Small intestine (tissue), 7 donors: ENCODE results near the gene SEMA4B. TPM values are rescaled to one million over a fixed set of nuclear protein-coding genes. Genes with fewer than 3 reads are reported as not detected.
"Not testable (repeated sequence)": the region's sequence is repeated elsewhere in the genome, so short reads cannot be mapped to it uniquely, and the experiment has no call there.

ENCODE experiments used
- DNase-seq, 2 donors: peaks; one replicate each; pipeline versions ENCODE4 v3.0.0 to v3.0.0-alpha.2; 2013
- FAIRE-seq: peaks from 2 replicates; lab custom pipeline; 2012; peaks lifted over from hg19 to GRCh38; lab: Jason Lieb, UNC
- H3K27ac ChIP-seq, 3 donors: one replicate each; pipeline ENCODE4 v1.5.1; 2013; ENCODE audit warnings: low read length in 2 of 3, mild to moderate bottlenecking in 2 of 3, control low read depth in 1 of 3, inconsistent platforms in 1 of 3, low read depth in 1 of 3, moderate library complexity in 1 of 3
- H3K27me3 ChIP-seq, 3 donors: one replicate each; pipeline ENCODE4 v1.6.1; 2013; ENCODE audit warnings: low read length in 3 of 3, inconsistent platforms in 1 of 3; ENCODE audit not compliant: control insufficient read depth in 3 of 3, insufficient read depth in 3 of 3
- H3K36me3 ChIP-seq, 3 donors: one replicate each; pipeline ENCODE4 v1.6.1; 2013; ENCODE audit warnings: low read length in 3 of 3, inconsistent platforms in 1 of 3, low read depth in 1 of 3, mild to moderate bottlenecking in 1 of 3, moderate library complexity in 1 of 3; ENCODE audit not compliant: control insufficient read depth in 3 of 3, insufficient read depth in 2 of 3
- H3K4me1 ChIP-seq, 3 donors: one replicate each; pipeline ENCODE4 v1.6.1; 2013; ENCODE audit warnings: low read length in 2 of 3, inconsistent platforms in 1 of 3, low read depth in 1 of 3, mild to moderate bottlenecking in 1 of 3, moderate library complexity in 1 of 3; ENCODE audit not compliant: control insufficient read depth in 3 of 3, insufficient read depth in 2 of 3
- H3K4me3 ChIP-seq, 3 donors: one replicate each; pipeline ENCODE4 v1.5.1; 2013; ENCODE audit warnings: low read length in 3 of 3, control low read depth in 1 of 3, inconsistent platforms in 1 of 3, low read depth in 1 of 3, mild to moderate bottlenecking in 1 of 3, moderate library complexity in 1 of 3
- H3K9me3 ChIP-seq, 2 donors: one replicate each; pipeline ENCODE4 v1.6.1; 2013; ENCODE audit warnings: low read depth in 1 of 2, low read length in 1 of 2; ENCODE audit not compliant: control insufficient read depth in 2 of 2, insufficient read depth in 1 of 2
- WGBS, 3 donors: extraction: QIAGEN DNeasy Blood & Tissue Kit; methylation state at CpG; one replicate each; pipeline ENCODE4 v1.1.7; 2013; 5-methylcytosine and 5-hydroxymethylcytosine counted together
- polyA plus RNA-seq, 4 donors: library from polyadenylated mRNA; stranded (reverse) in 3 of 4; unstranded in 1 of 4; fragments of 200-250 nt in 3 of 4; fragments of 120-200 nt in 1 of 4; gene quantifications; one replicate each; pipeline versions ENCODE4 v1.2.1 to v1.2.3, GENCODE V29; 2013
- donor health status: healthy with polysubstance abuse.
- donor health status: control.
- donor health status: control.
- donor health status: Bipolar disorder and iron deficiency.
- donor health status: healthy.

The SEMA4B gene
- polyA plus RNA-seq, 4 donors = 26.2 to 47.2 (median 34.8) TPM

DNA sequence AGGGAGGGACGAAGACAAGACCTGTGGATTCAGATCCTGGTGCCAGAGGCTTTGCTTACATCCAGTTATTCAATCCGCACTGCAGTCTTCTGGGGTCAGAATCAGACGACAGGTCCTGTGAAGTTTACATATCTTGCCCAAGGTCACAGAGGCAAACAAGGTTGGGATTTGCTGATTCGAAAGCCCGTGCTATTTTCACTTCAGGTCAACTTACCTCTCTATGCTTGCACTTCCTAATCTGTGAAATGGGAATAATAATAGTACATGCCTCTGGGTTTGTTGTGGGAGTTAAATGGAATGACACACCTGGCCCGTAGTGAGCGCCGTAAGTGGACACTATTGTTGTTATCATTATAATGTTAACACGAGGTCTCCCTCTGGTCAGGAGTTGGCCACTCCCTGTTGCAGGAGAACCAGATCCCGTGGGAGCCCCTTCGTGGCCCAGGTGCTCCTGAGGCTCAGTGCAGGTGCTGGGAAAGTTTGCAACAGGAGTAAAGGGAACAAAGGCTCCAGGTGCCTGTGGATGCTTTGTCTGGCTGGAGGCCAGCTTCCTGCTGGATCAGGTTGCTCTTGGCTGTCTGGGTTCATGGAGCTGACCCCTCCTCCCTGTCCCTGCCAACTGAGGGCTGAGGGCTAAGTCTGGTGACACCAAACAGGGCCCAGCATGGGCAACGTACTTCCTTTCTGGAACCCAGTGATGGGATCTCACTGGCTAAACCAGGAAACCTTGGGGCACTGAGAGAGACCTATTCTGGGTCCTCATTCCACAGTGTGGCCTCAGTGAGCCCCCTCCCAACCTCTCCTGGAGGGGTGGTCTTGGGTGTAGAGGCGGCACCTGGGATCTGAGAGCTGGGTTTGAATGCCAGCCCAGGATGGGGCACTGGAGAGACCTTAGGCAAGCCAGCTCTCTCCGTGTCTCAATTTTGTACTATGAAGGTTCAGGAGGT, 40.1 kb upstream of the SEMA4B start:
- DNase-seq (peak; percentile 68 to 92), FAIRE-seq (no peak)
- H3K27me3 ChIP-seq = no peaks in the 10 kb centered on the region
- H3K4me3 ChIP-seq = no peak overlapping the region
- WGBS, 3 donors = 22 to 64% (median 38%) methylated on average over 14 of the region's 14 CpGs
- H3K9me3 ChIP-seq = no peaks in the 10 kb centered on the region
- H3K36me3 ChIP-seq = no peaks in the 10 kb centered on the region
- H3K27ac ChIP-seq = peak overlapping the region; percentile 65 to 91 (median 70)
- H3K4me1 ChIP-seq = peaks cover 3 to 60% (median 7%) of the 10 kb centered on the region in 3 donors

- Histone ChIP-seq H3K27me3 (no peaks in the 10 kb centered on the region), H3K9me3 (no peaks in the 10 kb centered on the region), H3K36me3 (no peaks in the 10 kb centered on the region), H3K4me1 (peaks cover 7 to 63% (median 7%) of the 10 kb centered on the region in 3 donors), H3K4me3 (no peak overlapping the region), H3K27ac (peak overlapping the region; percentile 43 to 87 (median 70))
- WGBS, 3 donors = 20 to 40% (median 28%) methylated on average over 4 of the region's 4 CpGs
- FAIRE-seq (no peak), DNase-seq (peak; percentile 77 to 86)
These were observed 39.2 kb upstream of the SEMA4B start for GRCh38 chr15:90161950-90162361.

DNA sequence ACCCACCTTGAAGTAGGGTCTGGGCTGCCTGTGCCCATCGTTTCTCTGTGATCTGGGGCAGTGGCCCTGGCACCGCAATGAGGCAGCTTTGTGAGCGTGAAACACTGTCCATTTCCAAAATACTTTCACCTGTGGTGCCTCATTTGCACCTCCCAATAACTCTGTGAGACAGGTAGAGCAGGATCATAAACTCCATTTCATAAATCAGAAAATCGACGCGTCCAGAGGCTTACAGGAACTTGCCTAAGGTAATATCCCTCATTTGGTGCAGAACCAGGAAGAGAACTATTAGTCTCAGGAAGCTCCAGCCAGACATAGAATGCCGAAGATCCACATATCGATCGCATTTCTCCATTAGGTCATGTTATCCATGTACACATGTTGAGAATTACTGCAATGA, 38.2 kb upstream of the SEMA4B start:
- Histone ChIP-seq H3K4me1 (peaks cover 7 to 61% (median 7%) of the 10 kb centered on the region in 3 donors), H3K27ac (peak overlapping the region; percentile 45 to 77 (median 70)), H3K4me3 (no peak overlapping the region), H3K27me3 (no peaks in the 10 kb centered on the region), H3K9me3 (no peaks in the 10 kb centered on the region), H3K36me3 (no peaks in the 10 kb centered on the region)
- FAIRE-seq = no peak
- 46 to 71% (median 60%) methylated on average over 9 of the region's 9 CpGs for WGBS, 3 donors
- peak in 1 of 2 donors; percentile 40 for DNase-seq

- 92 to 100% (median 92%) methylated on average over 3 of the region's 3 CpGs for WGBS, 3 donors
- DNase-seq, H3K27ac ChIP-seq, H3K36me3 ChIP-seq, H3K9me3 ChIP-seq, H3K4me3 ChIP-seq, FAIRE-seq, H3K27me3 ChIP-seq: not testable (repeated sequence)
- H3K4me1 ChIP-seq = peaks cover 7 to 48% (median 7%) of the 10 kb centered on the region in 3 donors
These were observed 36.9 kb upstream of the SEMA4B start for GRCh38 chr15:90164239-90164638.

DNA sequence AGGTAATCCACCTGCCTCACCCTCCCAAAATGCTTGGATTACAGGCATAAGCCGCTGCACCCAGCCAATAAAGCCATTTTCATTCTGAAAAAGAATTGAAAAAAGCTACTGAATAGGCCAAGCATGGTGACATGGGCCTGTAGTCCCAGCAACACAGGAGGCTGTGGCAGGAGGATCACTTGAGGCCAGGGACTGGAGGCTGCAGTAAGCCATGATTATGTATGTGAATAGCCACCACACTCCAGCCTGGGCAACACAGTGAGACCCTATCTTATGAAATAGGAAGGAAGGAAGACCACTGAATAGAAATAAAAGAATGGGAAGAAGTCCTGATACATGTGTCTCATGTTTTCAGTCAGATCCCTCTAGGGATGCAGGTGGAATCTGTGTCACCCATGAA, 36.0 kb upstream of the SEMA4B start:
- Histone ChIP-seq H3K36me3 (no peaks in the 10 kb centered on the region), H3K4me1 (peaks cover 7 to 46% (median 7%) of the 10 kb centered on the region in 3 donors), H3K27ac (peak overlapping the region; percentile 87 to 92 (median 90)), H3K9me3 (no peaks in the 10 kb centered on the region), H3K4me3 (no peak overlapping the region), H3K27me3 (no peaks in the 10 kb centered on the region)
- no peak for FAIRE-seq
- 95 to 100% (median 96%) methylated on average over 1 of the region's 1 CpG for WGBS, 3 donors
- no peak for DNase-seq

GRCh38 chr15:90165659-90166489, 35.3 kb upstream of the SEMA4B start:
- no peaks in the 10 kb centered on the region for H3K36me3 ChIP-seq
- H3K9me3 ChIP-seq = no peaks in the 10 kb centered on the region
- H3K27me3 ChIP-seq = no peaks in the 10 kb centered on the region
- H3K4me3 ChIP-seq = no peak overlapping the region
- WGBS, 3 donors = 16 to 30% (median 23%) methylated on average over 14 of the region's 14 CpGs
- no peak for FAIRE-seq
- DNase-seq = peak; percentile 95 to 97
- peak overlapping the region; percentile 87 to 92 (median 90) for H3K27ac ChIP-seq
- peaks cover 4 to 38% (median 7%) of the 10 kb centered on the region in 3 donors for H3K4me1 ChIP-seq

DNA sequence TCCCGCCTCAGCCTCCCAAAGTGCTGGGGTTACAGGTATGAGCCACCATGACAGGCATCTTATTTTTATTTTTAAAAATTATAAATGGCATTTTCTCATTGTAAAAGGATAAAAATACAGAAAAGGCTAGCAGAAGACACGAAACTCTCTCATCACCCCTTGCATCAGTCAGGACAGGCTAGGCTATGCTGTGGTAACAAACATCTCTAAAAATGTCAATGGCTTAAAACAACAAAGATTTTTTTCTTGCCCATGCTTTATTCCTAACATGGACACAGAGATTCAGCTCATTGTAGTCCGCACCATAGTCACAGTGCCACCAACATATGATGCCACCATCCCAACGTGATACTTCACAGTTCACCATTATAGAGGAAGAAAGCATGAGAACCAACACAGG, 34.0 kb upstream of the SEMA4B start:
- FAIRE-seq (no peak), DNase-seq (no peak)
- Histone ChIP-seq H3K36me3 (no peaks in the 10 kb centered on the region), H3K27ac (no peak overlapping the region), H3K4me1 (peaks cover 4 to 27% (median 5%) of the 10 kb centered on the region in 3 donors), H3K4me3 (no peak overlapping the region), H3K9me3 (no peaks in the 10 kb centered on the region), H3K27me3 (no peaks in the 10 kb centered on the region)
- WGBS, 3 donors = 92 to 96% (median 95%) methylated on average over 4 of the region's 4 CpGs

DNA sequence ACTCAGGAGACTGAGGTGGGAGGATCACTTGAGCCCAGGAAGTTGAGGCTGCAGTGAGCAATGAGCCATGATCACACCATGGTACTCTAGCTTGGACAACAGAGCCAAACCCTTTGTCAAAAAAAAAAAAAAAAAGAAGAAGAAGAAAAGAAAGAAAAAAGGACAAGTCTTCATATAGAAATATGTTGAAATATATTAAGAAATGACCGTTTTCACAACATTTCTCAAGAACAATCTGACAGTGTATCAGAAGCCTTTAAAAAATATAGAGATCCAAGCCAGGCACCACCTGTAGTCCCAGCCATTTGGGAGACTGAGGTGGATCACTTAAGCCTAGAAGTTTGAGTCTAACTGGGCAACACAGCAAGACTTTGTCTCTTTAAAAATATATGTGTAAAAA, 29.5 kb upstream of the SEMA4B start:
- FAIRE-seq (no peak), DNase-seq (no peak)
- H3K4me3 ChIP-seq = no peak overlapping the region
- H3K27me3 ChIP-seq = no peaks in the 10 kb centered on the region
- 64 to 79% (median 78%) methylated on average over 1 of the region's 1 CpG for WGBS, 3 donors
- no peaks in the 10 kb centered on the region for H3K9me3 ChIP-seq
- no peaks in the 10 kb centered on the region for H3K4me1 ChIP-seq
- H3K27ac ChIP-seq = no peak overlapping the region
- no peaks in the 10 kb centered on the region for H3K36me3 ChIP-seq
